GM12878 (cell line): Measurements from ENCODE around the gene CACNA1A. TPM values are rescaled to one million over a fixed set of nuclear protein-coding genes. Genes with fewer than 3 reads are reported as not detected.

Source experiments
- ATAC-seq: fragments of 200-7000 bp; cut with Tn5 transposase; 3 replicates; pipeline ENCODE4 v1.9.1; 2020; ENCODE audit warnings: mild to moderate bottlenecking, moderate library complexity
- BruUV-seq: library from RNA; stranded (reverse); fragments of 400-500 nt; replicated peaks from 2 replicates; lab custom pipeline; 2021; lab: Mats Ljungman, UMichigan
- CTCF ChIA-PET: fragments of 300-600 bp; sonication (Branson Sonifier 250); formaldehyde crosslinking; extraction: SDS; loops from one replicate; lab custom pipeline; 2021; ENCODE audit warnings: inconsistent platforms; lab: Yijun Ruan, JAX
- POLR2A ChIA-PET: fragments of 350-600 bp; formaldehyde crosslinking; extraction: SDS; loops from one replicate; lab custom pipeline; 2021; ENCODE audit warnings: inconsistent platforms; lab: Charles Lee
- RAD21 ChIA-PET: fragments of 300-600 bp; sonication (Branson Sonifier 250); formaldehyde crosslinking; loops from one replicate; lab custom pipeline; 2023; ENCODE audit warnings: antibody characterized with exemption; ENCODE audit not compliant: unreplicated experiment; lab: Charles Lee
- SMC1A ChIA-PET: fragments of 300-600 bp; sonication (Branson Sonifier 250); formaldehyde crosslinking; loops from one replicate; lab custom pipeline; 2023; ENCODE audit not compliant: unreplicated experiment, uncharacterized antibody; lab: Charles Lee
- DNase-seq: peaks from one replicate; pipeline ENCODE4 v3.0.0-alpha.2; 2011; ENCODE audit warnings: low read depth, low spot score
- FAIRE-seq: peaks from 3 replicates; lab custom pipeline; 2011; peaks lifted over from hg19 to GRCh38; lab: Jason Lieb, UNC
- H2AFZ ChIP-seq: 2 replicates; pipeline ENCODE4 v1.6.0; 2011; ENCODE audit warnings: low read depth, low read length, control low read depth; ENCODE audit not compliant: control insufficient read depth
- H3K27ac ChIP-seq: 2 replicates; pipeline ENCODE4 v1.5.1; 2011; ENCODE audit warnings: control low read depth; ENCODE audit not compliant: control insufficient read depth, insufficient read depth
- H3K27me3 ChIP-seq, 2 experiments: replicated peaks in 1 of 2; 2 replicates each; pipeline versions ENCODE4 v1.6.0 to v1.6.1; 2011; ENCODE audit warnings: low read length in 1 of 2; ENCODE audit not compliant: control insufficient read depth in 2 of 2, insufficient read depth in 2 of 2
- H3K36me3 ChIP-seq, 2 experiments: 2 replicates each; pipeline ENCODE4 v1.5.1; 2011; ENCODE audit warnings: low read length in 1 of 2; ENCODE audit not compliant: control insufficient read depth in 2 of 2, insufficient read depth in 2 of 2
- H3K4me1 ChIP-seq: 2 replicates; pipeline ENCODE4 v1.6.1; 2011; ENCODE audit warnings: mild to moderate bottlenecking, low read length, moderate library complexity, mixed read lengths; ENCODE audit not compliant: control insufficient read depth, insufficient read depth
- H3K4me2 ChIP-seq: 2 replicates; pipeline ENCODE4 v1.6.0; 2011; ENCODE audit warnings: control low read depth; ENCODE audit not compliant: control insufficient read depth, insufficient read depth
- H3K4me3 ChIP-seq: fragments of 200-600 bp; sonication (generic); 2 replicates; pipeline ENCODE4 v1.5.1; 2016
- H3K79me2 ChIP-seq: 2 replicates; pipeline ENCODE4 v1.6.0; 2011; ENCODE audit warnings: low read length; ENCODE audit not compliant: control insufficient read depth, insufficient read depth
- H3K9ac ChIP-seq: 2 replicates; pipeline ENCODE4 v1.8.0; 2011; ENCODE audit warnings: low read length, control low read depth, mixed read lengths; ENCODE audit not compliant: control insufficient read depth, insufficient read depth
- H3K9me3 ChIP-seq: replicated peaks from 3 replicates; pipeline ENCODE4 v1.5.1; 2011; ENCODE audit warnings: mild to moderate bottlenecking, low read length; ENCODE audit not compliant: control insufficient read depth, insufficient read depth
- H4K20me1 ChIP-seq: 2 replicates; pipeline ENCODE4 v1.6.0; 2011; ENCODE audit not compliant: control insufficient read depth, insufficient read depth
- CREB1 ChIP-seq: IDR thresholded peaks from 2 replicates; pipeline ENCODE4 v1.6.1; 2012; ENCODE audit warnings: low read depth, mild to moderate bottlenecking, inconsistent platforms
- EP300 ChIP-seq, 2 experiments: fragments of 150-350 bp in 1 of 2; IDR thresholded peaks; 2 replicates each; pipeline ENCODE4 v1.6.1; 2011 to 2012; ENCODE audit warnings: low read depth in 2 of 2, low read length in 2 of 2, borderline replicate concordance in 1 of 2, improper control_type of control experiment in 1 of 2, inconsistent platforms in 1 of 2; ENCODE audit not compliant: control insufficient read depth in 1 of 2
- HDGF ChIP-seq: fragments of 450-650 bp; IDR thresholded peaks from 2 replicates; pipeline ENCODE4 v1.6.1; 2016; ENCODE audit warnings: antibody characterized with exemption
- IRF4 ChIP-seq: IDR thresholded peaks from 2 replicates; pipeline ENCODE4 v1.6.1; 2011; ENCODE audit warnings: low read depth, low read length
- JUNB ChIP-seq: IDR thresholded peaks from 2 replicates; pipeline ENCODE4 v1.6.1; 2016; ENCODE audit warnings: antibody characterized with exemption, mild to moderate bottlenecking
- MEF2A ChIP-seq: IDR thresholded peaks from 2 replicates; pipeline ENCODE4 v1.6.1; 2011; ENCODE audit warnings: low read depth, mild to moderate bottlenecking, low read length, moderate library complexity; ENCODE audit not compliant: insufficient read depth
- MTA2 ChIP-seq: fragments of 450-650 bp; IDR thresholded peaks from 2 replicates; pipeline ENCODE4 v1.6.1; 2016; ENCODE audit warnings: low read depth, mild to moderate bottlenecking, moderate library complexity
- NFIC ChIP-seq: IDR thresholded peaks from 2 replicates; pipeline ENCODE4 v1.6.1; 2012; ENCODE audit warnings: low read depth, mild to moderate bottlenecking, inconsistent platforms, low read length, moderate library complexity
- SMAD5 ChIP-seq: IDR thresholded peaks from 2 replicates; pipeline ENCODE4 v1.6.1; 2016; ENCODE audit warnings: antibody characterized with exemption, low read depth
- TARDBP ChIP-seq: IDR thresholded peaks from 2 replicates; pipeline ENCODE4 v1.6.1; 2016; ENCODE audit warnings: borderline replicate concordance
- TCF7 ChIP-seq: IDR thresholded peaks from 2 replicates; pipeline ENCODE4 v1.6.1; 2014; ENCODE audit warnings: antibody characterized with exemption, borderline replicate concordance
- ZNF24 ChIP-seq: fragments of 450-650 bp; IDR thresholded peaks from 2 replicates; pipeline ENCODE4 v1.6.1; 2017; ENCODE audit warnings: antibody characterized with exemption, mild to moderate bottlenecking
- WGBS: methylation state at CpG from one replicate; pipeline ENCODE4 v1.1.6; 2016; ENCODE audit warnings: low lambda C conversion rate; ENCODE audit not compliant: insufficient replicate concordance, insufficient coverage; ENCODE audit errors: missing lambda C conversion rate; 5-methylcytosine and 5-hydroxymethylcytosine counted together
- in situ Hi-C: fragments of 300-500 bp; cut with MboI; formaldehyde crosslinking; loops from 9 replicates; pipeline ENCODE4 v1.14.3; 2018; ENCODE audit warnings: mixed read lengths
- intact Hi-C: fragments of 100-400 bp; cut with micrococcal nuclease; formaldehyde crosslinking; loops from one replicate; pipeline ENCODE4 v1.14.2; 2022; ENCODE audit not compliant: unreplicated experiment
- polyA plus RNA-seq, 11 experiments: library from polyadenylated mRNA; depleted of rRNA in 4 of 11; unstranded in 6 of 11; stranded (reverse) in 5 of 11; fragments of >200 nt; fragmentation: Nextera tagmentation in 4 of 11; fragmentation: Illumina TruSeq in 1 of 11; extraction: Ambion mirVana in 4 of 11; extraction: Trizol in 1 of 11; gene quantifications; 1 replicate in 1 of 11; 2 replicates in 10 of 11; pipeline versions ENCODE4 v1.2.1 to v1.2.3, GENCODE V29; 2011 to 2016; ENCODE audit warnings: inconsistent platforms in 2 of 11, missing spikeins in 2 of 11, low read depth in 1 of 11
- total RNA-seq, 4 experiments: library from RNA; depleted of rRNA in 3 of 4; stranded (reverse); fragments of >200 nt in 3 of 4; fragmentation: Illumina TruSeq in 1 of 4; extraction: Trizol in 1 of 4; gene quantifications; 2 replicates each; pipeline versions ENCODE4 v1.2.1 to v1.2.3, GENCODE V29; 2013 to 2021
- TF ChIP-seq, protein P1 (sequence below): IDR thresholded peaks from 2 replicates; pipeline ENCODE4 v1.6.1; 2011; ENCODE audit warnings: borderline replicate concordance, low read depth, mild to moderate bottlenecking, moderate library complexity, low read length; ENCODE audit not compliant: insufficient read depth, poor library complexity, severe bottlenecking
- TF ChIP-seq, protein P2 (sequence below): IDR thresholded peaks from 2 replicates; pipeline ENCODE4 v1.6.1; 2012; ENCODE audit warnings: low read depth, low read length, improper control_type of control experiment
- TF ChIP-seq, protein P3 (sequence below): IDR thresholded peaks from 2 replicates; pipeline ENCODE4 v1.6.1; 2012; ENCODE audit warnings: low read depth, low read length, improper control_type of control experiment
- TF ChIP-seq, protein P4 (sequence below): fragments of 450-650 bp; IDR thresholded peaks from 2 replicates; pipeline ENCODE4 v1.6.1; 2016; ENCODE audit warnings: mild to moderate bottlenecking

The CACNA1A gene
- total and polyA plus RNA-seq, 10 of the 15 experiments (the other 5 are each of a cell fraction or from before 2014, with no cell fraction given), result 1.1 to 4.4 (median 2.5) TPM

DNA sequence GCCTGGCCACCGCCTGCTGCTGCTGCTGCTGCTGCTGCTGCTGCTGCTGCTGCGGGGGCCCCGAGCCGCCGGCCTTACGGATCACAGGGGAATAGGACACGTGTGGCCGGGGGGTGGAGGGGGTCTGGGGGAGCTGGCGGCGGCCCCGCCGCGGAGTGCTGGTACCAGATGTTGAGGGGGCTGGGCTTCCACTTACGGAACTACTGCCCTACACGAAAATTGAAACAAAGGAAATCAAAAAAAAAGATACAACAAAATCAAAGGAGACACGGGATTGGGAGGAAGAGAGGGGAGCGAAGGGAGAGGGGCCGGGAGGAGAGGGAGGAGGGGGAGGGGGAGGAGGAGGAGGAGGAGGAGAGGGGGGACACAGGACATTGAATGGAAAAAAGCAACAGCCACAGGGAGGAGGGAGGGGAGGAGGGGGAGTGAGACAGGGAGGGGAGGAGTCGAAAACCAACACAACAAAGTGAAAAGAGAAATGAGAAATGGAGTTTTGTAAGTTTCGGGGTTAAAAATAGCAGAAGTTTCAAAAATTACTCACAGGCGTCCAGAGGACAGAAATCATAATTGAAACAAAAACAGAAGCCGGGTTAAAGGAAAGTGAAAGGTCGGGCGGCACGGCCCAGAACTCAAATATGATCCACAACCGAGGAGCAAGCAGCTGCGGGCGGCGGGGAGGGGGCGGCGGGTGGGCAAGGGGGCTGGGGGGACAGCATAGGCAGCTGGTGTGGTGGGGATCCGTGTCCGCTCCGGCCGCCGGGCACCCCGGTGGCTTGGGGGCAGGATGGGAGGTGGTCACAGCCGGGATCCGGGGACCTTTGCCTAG, 298.2 kb downstream of the CACNA1A start:
- ChIA-PET RAD21 (interaction anchor here (0.9 kb wide), 1 partner anchor 53 kb away, joined by 3 read pairs; no protein-coding TSS in a partner anchor), SMC1A (interaction anchor here (0.9 kb wide), 1 partner anchor 13 kb away, joined by 3 read pairs; no protein-coding TSS in a partner anchor), CTCF (interaction anchor here (0.9 kb wide), 1 partner anchor 52 kb away, joined by 3 read pairs; no protein-coding TSS in a partner anchor), POLR2A (no interaction called here)
- peak; percentile 84 for ATAC-seq
- 2% methylated on average over 29 of the region's 39 CpGs for WGBS
- Histone ChIP-seq H3K9me3 (no peaks in the 10 kb centered on the region), H4K20me1 (no peaks in the 10 kb centered on the region), H3K79me2 (no peaks in the 10 kb centered on the region), H3K27ac (peak overlapping the region; percentile 77), H3K27me3 (no peaks in the 10 kb centered on the region), H2AFZ (peak overlapping the region; percentile 39), H3K4me1 (peaks cover 14% of the 10 kb centered on the region), H3K4me3 (peak overlapping the region; percentile 57), H3K4me2 (peak overlapping the region; percentile 73), H3K9ac (peak overlapping the region; percentile 60), H3K36me3 (no peaks in the 10 kb centered on the region)
- BruUV-seq, result no TSS peak
- FAIRE-seq, result peak; percentile 97
- DNase-seq, result peak; percentile 77
- in situ Hi-C loops, result no loop called here
- intact Hi-C loops, result loop anchor here (1.0 to 2.0 kb wide), 2 partner anchors 53 to 55 kb away; no protein-coding TSS in a partner anchor
- TF ChIP-seq HDGF (peak; percentile 79), SMAD5 (no peak), IRF4 (0 out of 2 replicates have a peak, but pooled peaks have one; percentile 39), EP300 (IDR thresholded peaks at IDR 0.05; ENCODE audit: borderline replicate concordance in 1 of 2, control insufficient read depth in 1 of 2, low read depth in 2 of 2, low read length in 2 of 2) (peak; percentile 35 to 36; a peak in 1 of 4 replicates), CREB1 (no peak), ZNF24 (no peak), JUNB (peak; percentile 48; the same call in 1 of the 2 replicates), MEF2A (peak; percentile 94), MTA2 (peak; percentile 77), NFIC (no peak; the same call in 1 of the 2 replicates), TCF7 (no peak), TARDBP (no peak)
- TF ChIP-seq, protein P1, sequence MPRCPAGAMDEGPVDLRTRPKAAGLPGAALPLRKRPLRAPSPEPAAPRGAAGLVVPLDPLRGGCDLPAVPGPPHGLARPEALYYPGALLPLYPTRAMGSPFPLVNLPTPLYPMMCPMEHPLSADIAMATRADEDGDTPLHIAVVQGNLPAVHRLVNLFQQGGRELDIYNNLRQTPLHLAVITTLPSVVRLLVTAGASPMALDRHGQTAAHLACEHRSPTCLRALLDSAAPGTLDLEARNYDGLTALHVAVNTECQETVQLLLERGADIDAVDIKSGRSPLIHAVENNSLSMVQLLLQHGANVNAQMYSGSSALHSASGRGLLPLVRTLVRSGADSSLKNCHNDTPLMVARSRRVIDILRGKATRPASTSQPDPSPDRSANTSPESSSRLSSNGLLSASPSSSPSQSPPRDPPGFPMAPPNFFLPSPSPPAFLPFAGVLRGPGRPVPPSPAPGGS, result no peak
- TF ChIP-seq, protein P2, sequence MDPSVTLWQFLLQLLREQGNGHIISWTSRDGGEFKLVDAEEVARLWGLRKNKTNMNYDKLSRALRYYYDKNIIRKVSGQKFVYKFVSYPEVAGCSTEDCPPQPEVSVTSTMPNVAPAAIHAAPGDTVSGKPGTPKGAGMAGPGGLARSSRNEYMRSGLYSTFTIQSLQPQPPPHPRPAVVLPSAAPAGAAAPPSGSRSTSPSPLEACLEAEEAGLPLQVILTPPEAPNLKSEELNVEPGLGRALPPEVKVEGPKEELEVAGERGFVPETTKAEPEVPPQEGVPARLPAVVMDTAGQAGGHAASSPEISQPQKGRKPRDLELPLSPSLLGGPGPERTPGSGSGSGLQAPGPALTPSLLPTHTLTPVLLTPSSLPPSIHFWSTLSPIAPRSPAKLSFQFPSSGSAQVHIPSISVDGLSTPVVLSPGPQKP, result no peak
- TF ChIP-seq, protein P3, sequence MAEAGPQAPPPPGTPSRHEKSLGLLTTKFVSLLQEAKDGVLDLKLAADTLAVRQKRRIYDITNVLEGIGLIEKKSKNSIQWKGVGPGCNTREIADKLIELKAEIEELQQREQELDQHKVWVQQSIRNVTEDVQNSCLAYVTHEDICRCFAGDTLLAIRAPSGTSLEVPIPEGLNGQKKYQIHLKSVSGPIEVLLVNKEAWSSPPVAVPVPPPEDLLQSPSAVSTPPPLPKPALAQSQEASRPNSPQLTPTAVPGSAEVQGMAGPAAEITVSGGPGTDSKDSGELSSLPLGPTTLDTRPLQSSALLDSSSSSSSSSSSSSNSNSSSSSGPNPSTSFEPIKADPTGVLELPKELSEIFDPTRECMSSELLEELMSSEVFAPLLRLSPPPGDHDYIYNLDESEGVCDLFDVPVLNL, result no peak
- TF ChIP-seq, protein P4, sequence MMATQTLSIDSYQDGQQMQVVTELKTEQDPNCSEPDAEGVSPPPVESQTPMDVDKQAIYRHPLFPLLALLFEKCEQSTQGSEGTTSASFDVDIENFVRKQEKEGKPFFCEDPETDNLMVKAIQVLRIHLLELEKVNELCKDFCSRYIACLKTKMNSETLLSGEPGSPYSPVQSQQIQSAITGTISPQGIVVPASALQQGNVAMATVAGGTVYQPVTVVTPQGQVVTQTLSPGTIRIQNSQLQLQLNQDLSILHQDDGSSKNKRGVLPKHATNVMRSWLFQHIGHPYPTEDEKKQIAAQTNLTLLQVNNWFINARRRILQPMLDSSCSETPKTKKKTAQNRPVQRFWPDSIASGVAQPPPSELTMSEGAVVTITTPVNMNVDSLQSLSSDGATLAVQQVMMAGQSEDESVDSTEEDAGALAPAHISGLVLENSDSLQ, result peak; percentile 53
